Neuronal stem cell (in vitro differentiated cells): ENCODE measurements around the gene HPCAL4.

Experiments
- DNase-seq: peaks from one replicate; pipeline ENCODE4 v3.0.0-alpha.2; 2013; ENCODE audit warnings: low spot score
- H2AFZ ChIP-seq: one replicate; pipeline ENCODE4 v1.6.1; 2013; ENCODE audit warnings: mild to moderate bottlenecking, low read length, inconsistent platforms
- H2AK5ac ChIP-seq: 2 replicates; pipeline ENCODE4 v1.6.1; 2013; ENCODE audit warnings: low read depth, mild to moderate bottlenecking, inconsistent platforms, low read length, moderate library complexity, mixed read lengths
- H2BK120ac ChIP-seq: 2 replicates; pipeline ENCODE4 v1.6.1; 2013; ENCODE audit warnings: low read depth, mild to moderate bottlenecking, inconsistent platforms, low read length, moderate library complexity, mixed read lengths
- H2BK12ac ChIP-seq: one replicate; pipeline ENCODE4 v1.6.1; 2013; ENCODE audit warnings: low read length, inconsistent platforms
- H2BK15ac ChIP-seq: 2 replicates; pipeline ENCODE4 v1.6.1; 2013; ENCODE audit warnings: mild to moderate bottlenecking, low read length, inconsistent platforms, mixed read lengths
- H2BK5ac ChIP-seq: one replicate; pipeline ENCODE4 v1.6.1; 2013; ENCODE audit warnings: inconsistent platforms, mild to moderate bottlenecking, low read length, moderate library complexity
- H3K14ac ChIP-seq: one replicate; pipeline ENCODE4 v1.6.1; 2013; ENCODE audit warnings: low read length, inconsistent platforms
- H3K18ac ChIP-seq: 2 replicates; pipeline ENCODE4 v1.6.1; 2013; ENCODE audit warnings: low read length, inconsistent platforms
- H3K23ac ChIP-seq: 2 replicates; pipeline ENCODE4 v1.6.1; 2013; ENCODE audit warnings: low read depth, mild to moderate bottlenecking, mixed read lengths, low read length, inconsistent platforms; ENCODE audit not compliant: poor library complexity
- H3K27ac ChIP-seq: replicated peaks from 3 replicates; pipeline ENCODE4 v1.5.1; 2013; ENCODE audit warnings: low read length, inconsistent platforms
- H3K27me3 ChIP-seq, 3 experiments: 2 replicates each; pipeline ENCODE4 v1.6.1; 2013; ENCODE audit warnings: low read length in 3 of 3, mild to moderate bottlenecking in 2 of 3, inconsistent platforms in 1 of 3, low read depth in 1 of 3, mixed read lengths in 1 of 3, moderate library complexity in 1 of 3; ENCODE audit not compliant: control insufficient read depth in 3 of 3, insufficient read depth in 3 of 3
- H3K36me3 ChIP-seq, 2 donors: replicated peaks in 1 of 2; 2 replicates each; pipeline ENCODE4 v1.6.1; 2013; ENCODE audit warnings: low read length in 2 of 2; ENCODE audit not compliant: control insufficient read depth in 2 of 2, insufficient read depth in 2 of 2
- H3K4ac ChIP-seq: 2 replicates; pipeline ENCODE4 v1.6.1; 2013; ENCODE audit warnings: inconsistent platforms, mild to moderate bottlenecking, low read length, moderate library complexity
- H3K4me1 ChIP-seq, 2 donors: 1 replicate in 1 of 2; 2 replicates in 1 of 2; pipeline ENCODE4 v1.6.1; 2013; ENCODE audit warnings: low read length in 2 of 2, low read depth in 1 of 2; ENCODE audit not compliant: control insufficient read depth in 2 of 2, insufficient read depth in 1 of 2
- H3K4me2 ChIP-seq: one replicate; pipeline ENCODE4 v1.6.1; 2013; ENCODE audit warnings: mild to moderate bottlenecking, low read length, inconsistent platforms; ENCODE audit not compliant: insufficient read depth, poor library complexity, severe bottlenecking
- H3K4me3 ChIP-seq, 2 donors: 2 replicates each; pipeline ENCODE4 v1.5.1; 2013; ENCODE audit warnings: low read length in 2 of 2, mild to moderate bottlenecking in 2 of 2, inconsistent platforms in 1 of 2, moderate library complexity in 1 of 2
- H3K79me1 ChIP-seq: one replicate; pipeline ENCODE4 v1.6.1; 2013; ENCODE audit warnings: low read depth, mild to moderate bottlenecking, inconsistent platforms, low read length, moderate library complexity
- H3K9ac ChIP-seq: one replicate; pipeline ENCODE4 v1.6.1; 2013; ENCODE audit warnings: mild to moderate bottlenecking, low read depth, low read length, inconsistent platforms; ENCODE audit not compliant: poor library complexity
- H3K9me3 ChIP-seq, 2 donors: replicated peaks in 1 of 2; 2 replicates each; pipeline versions ENCODE3 to v1.6.1; 2013; ENCODE audit warnings: low read length in 2 of 2, mild to moderate bottlenecking in 2 of 2, inconsistent platforms in 1 of 2, low read depth in 1 of 2, mixed read lengths in 1 of 2, moderate library complexity in 1 of 2; ENCODE audit not compliant: control insufficient read depth in 2 of 2, insufficient read depth in 1 of 2
- H4K8ac ChIP-seq: one replicate; pipeline ENCODE4 v1.6.1; 2013; ENCODE audit warnings: low read depth, mild to moderate bottlenecking, inconsistent platforms, low read length, moderate library complexity
- H4K91ac ChIP-seq: one replicate; pipeline ENCODE4 v1.6.1; 2013; ENCODE audit warnings: low read length, low read depth, mild to moderate bottlenecking, inconsistent platforms; ENCODE audit not compliant: poor library complexity
- WGBS, 2 donors: extraction: QIAGEN DNeasy Blood & Tissue Kit; methylation state at CpG; one replicate each; pipeline ENCODE4 v1.1.7; 2013; ENCODE audit warnings: missing lambda C conversion rate in 2 of 2, mixed read lengths in 1 of 2; ENCODE audit not compliant: insufficient read length in 2 of 2, insufficient replicate concordance in 1 of 2; ENCODE audit errors: extremely low coverage in 2 of 2; 5-methylcytosine and 5-hydroxymethylcytosine counted together

HPCAL4 gene

GRCh38 chr1:39713557-39713956 lies 22.3 kb upstream of the HPCAL4 start:
- no peak overlapping the region for H3K9ac ChIP-seq
- H4K8ac ChIP-seq: no peak overlapping the region
- H3K27me3 ChIP-seq: peaks cover 2 to 42% (median 23%) of the 10 kb centered on the region in 3 experiments
- H3K4ac ChIP-seq: no peak overlapping the region
- no peak overlapping the region for H3K27ac ChIP-seq
- H2AK5ac ChIP-seq: no peak overlapping the region
- H3K4me2 ChIP-seq: no peak overlapping the region
- peaks cover 7 to 8% of the 10 kb centered on the region in 2 donors for H3K4me1 ChIP-seq
- no CpG with 5 or more reads among the region's 5 CpGs for WGBS, 2 donors
- H4K91ac ChIP-seq: no peak overlapping the region
- no peak overlapping the region for H3K14ac ChIP-seq
- no peaks in the 10 kb centered on the region for H3K36me3 ChIP-seq
- H3K4me3 ChIP-seq: no peak overlapping the region
- H2BK12ac ChIP-seq: no peak overlapping the region
- H2BK15ac ChIP-seq: no peak overlapping the region
- H3K79me1 ChIP-seq: no peaks in the 10 kb centered on the region
- no peak overlapping the region for H2BK120ac ChIP-seq
- DNase-seq: no peak
- H3K9me3 ChIP-seq: no peaks in the 10 kb centered on the region
- no peak overlapping the region for H2BK5ac ChIP-seq
- no peak overlapping the region for H2AFZ ChIP-seq
- H3K23ac ChIP-seq: no peak overlapping the region
- H3K18ac ChIP-seq: no peak overlapping the region

GRCh38 chr1:39711966-39712340 lies 20.7 kb upstream of the HPCAL4 start:
- Histone ChIP-seq H2BK12ac (no peak overlapping the region), H3K4me1 (peaks cover 7 to 8% of the 10 kb centered on the region in 2 donors), H3K27me3 (peaks cover 0 to 39% (median 14%) of the 10 kb centered on the region in 3 experiments), H2AK5ac (no peak overlapping the region), H2BK120ac (no peak overlapping the region), H3K4me2 (no peak overlapping the region), H3K23ac (no peak overlapping the region), H3K4me3 (no peak overlapping the region), H3K9me3 (no peaks in the 10 kb centered on the region), H3K4ac (no peak overlapping the region), H4K8ac (no peak overlapping the region), H2AFZ (peak overlapping the region; percentile 54), H3K79me1 (no peaks in the 10 kb centered on the region), H3K27ac (no peak overlapping the region), H4K91ac (no peak overlapping the region), H3K18ac (no peak overlapping the region), H3K9ac (no peak overlapping the region), H3K14ac (no peak overlapping the region), H2BK15ac (no peak overlapping the region), H2BK5ac (no peak overlapping the region), H3K36me3 (no peaks in the 10 kb centered on the region)
- no peak for DNase-seq
- no CpG with 5 or more reads among the region's 6 CpGs for WGBS, 2 donors

- no peak overlapping the region for H3K4me3 ChIP-seq
- H3K27me3 ChIP-seq: peaks cover 0 to 38% (median 12%) of the 10 kb centered on the region in 3 experiments
- H2AFZ ChIP-seq: peak overlapping the region; percentile 54
- H4K91ac ChIP-seq: no peak overlapping the region
- H3K79me1 ChIP-seq: no peaks in the 10 kb centered on the region
- no peak overlapping the region for H3K14ac ChIP-seq
- H3K9me3 ChIP-seq: no peaks in the 10 kb centered on the region
- H3K36me3 ChIP-seq: no peaks in the 10 kb centered on the region
- no peak overlapping the region for H2BK15ac ChIP-seq
- H3K4ac ChIP-seq: no peak overlapping the region
- H3K4me1 ChIP-seq: peaks cover 7 to 8% of the 10 kb centered on the region in 2 donors
- no peak overlapping the region for H4K8ac ChIP-seq
- no peak overlapping the region for H2BK5ac ChIP-seq
- H2AK5ac ChIP-seq: no peak overlapping the region
- H3K27ac ChIP-seq: no peak overlapping the region
- H2BK120ac ChIP-seq: no peak overlapping the region
- H3K18ac ChIP-seq: peak overlapping the region; percentile 15
- H3K4me2 ChIP-seq: no peak overlapping the region
- H3K9ac ChIP-seq: no peak overlapping the region
- H3K23ac ChIP-seq: no peak overlapping the region
- no CpG with 5 or more reads among the region's 12 CpGs for WGBS, 2 donors
- DNase-seq: no peak
- H2BK12ac ChIP-seq: no peak overlapping the region
Observed at GRCh38 chr1:39711104-39711965, 20.1 kb upstream of the HPCAL4 start.

GRCh38 chr1:39707506-39707905 lies 16.3 kb upstream of the HPCAL4 start:
- Histone ChIP-seq H4K8ac (no peak overlapping the region), H3K4me2 (no peak overlapping the region), H3K27me3 (peaks cover 0 to 39% (median 7%) of the 10 kb centered on the region in 3 experiments), H4K91ac (no peak overlapping the region), H3K27ac (no peak overlapping the region), H3K9me3 (no peaks in the 10 kb centered on the region), H3K9ac (no peak overlapping the region), H2AFZ (no peak overlapping the region), H2BK15ac (no peak overlapping the region), H3K36me3 (no peaks in the 10 kb centered on the region), H2BK12ac (no peak overlapping the region), H2AK5ac (no peak overlapping the region), H3K4ac (no peak overlapping the region), H3K23ac (no peak overlapping the region), H2BK5ac (no peak overlapping the region), H3K18ac (no peak overlapping the region), H2BK120ac (no peak overlapping the region), H3K4me1 (peaks cover 7 to 8% of the 10 kb centered on the region in 2 donors), H3K79me1 (no peaks in the 10 kb centered on the region), H3K4me3 (no peak overlapping the region), H3K14ac (no peak overlapping the region)
- DNase-seq: no peak
- no CpG with 5 or more reads among the region's 4 CpGs for WGBS, 2 donors
